Stimulated activated CD8-positive, alpha-beta memory T cell treated with anti-CD3 and anti-CD28 coated beads, Interleukin-7, amount 100 ng/mL, for 48 hours (primary cell): ENCODE results near the gene UBE2C.
"Not testable (repeated sequence)": the region's sequence is repeated elsewhere in the genome, so short reads cannot be mapped to it uniquely, and the experiment has no call there.

ENCODE experiments used
- DNase-seq, 2 donors: peaks; one replicate each; pipeline ENCODE4 v3.0.0-alpha.2; 2020; ENCODE audit warnings: low read depth in 1 of 2; ENCODE audit errors: extremely low read depth in 1 of 2

Gene UBE2C

GRCh38 chr20:45797510-45797909, 14.9 kb upstream of the UBE2C start:
- not testable (repeated sequence) for DNase-seq

DNA sequence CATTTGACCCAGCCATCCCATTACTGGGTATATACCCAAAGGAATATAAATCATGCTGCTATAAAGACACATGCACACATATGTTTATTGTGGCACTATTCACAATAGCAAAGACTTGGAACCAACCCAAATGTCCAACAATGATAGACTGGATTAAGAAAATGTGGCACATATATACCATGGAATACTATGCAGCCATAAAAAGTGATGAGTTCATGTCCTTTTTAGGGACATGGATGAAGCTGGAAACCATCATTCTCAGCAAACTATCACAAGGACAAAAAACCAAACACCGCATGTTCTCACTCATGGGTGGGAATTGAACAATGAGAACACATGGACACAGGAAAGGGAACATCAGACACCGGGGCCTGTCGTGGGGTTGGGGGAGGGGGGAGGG, 14.5 kb upstream of the UBE2C start:
- DNase-seq, result not testable (repeated sequence)

GRCh38 chr20:45798935-45799642, 13.4 kb upstream of the UBE2C start:
- no peak for DNase-seq

DNA sequence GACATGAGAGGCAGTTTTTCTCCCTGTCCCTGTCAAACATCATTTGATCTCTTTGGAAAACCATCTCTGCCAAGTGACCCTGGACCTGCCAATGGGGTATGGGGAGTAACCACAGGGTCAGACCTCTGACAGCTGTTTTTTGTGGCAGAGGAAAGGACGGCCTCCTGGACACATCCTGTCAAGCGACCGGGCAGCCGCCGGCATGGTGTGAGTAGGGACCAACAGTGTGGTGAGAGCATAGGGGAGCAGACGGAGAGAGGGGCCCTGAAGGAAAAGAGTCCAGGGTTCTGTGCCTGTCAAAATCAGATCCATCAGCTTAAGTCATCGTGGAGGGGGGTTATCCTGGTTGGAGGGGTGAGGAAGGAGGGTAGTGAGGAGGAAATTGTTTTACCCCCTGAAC, 10.6 kb upstream of the UBE2C start:
- no peak for DNase-seq

DNA sequence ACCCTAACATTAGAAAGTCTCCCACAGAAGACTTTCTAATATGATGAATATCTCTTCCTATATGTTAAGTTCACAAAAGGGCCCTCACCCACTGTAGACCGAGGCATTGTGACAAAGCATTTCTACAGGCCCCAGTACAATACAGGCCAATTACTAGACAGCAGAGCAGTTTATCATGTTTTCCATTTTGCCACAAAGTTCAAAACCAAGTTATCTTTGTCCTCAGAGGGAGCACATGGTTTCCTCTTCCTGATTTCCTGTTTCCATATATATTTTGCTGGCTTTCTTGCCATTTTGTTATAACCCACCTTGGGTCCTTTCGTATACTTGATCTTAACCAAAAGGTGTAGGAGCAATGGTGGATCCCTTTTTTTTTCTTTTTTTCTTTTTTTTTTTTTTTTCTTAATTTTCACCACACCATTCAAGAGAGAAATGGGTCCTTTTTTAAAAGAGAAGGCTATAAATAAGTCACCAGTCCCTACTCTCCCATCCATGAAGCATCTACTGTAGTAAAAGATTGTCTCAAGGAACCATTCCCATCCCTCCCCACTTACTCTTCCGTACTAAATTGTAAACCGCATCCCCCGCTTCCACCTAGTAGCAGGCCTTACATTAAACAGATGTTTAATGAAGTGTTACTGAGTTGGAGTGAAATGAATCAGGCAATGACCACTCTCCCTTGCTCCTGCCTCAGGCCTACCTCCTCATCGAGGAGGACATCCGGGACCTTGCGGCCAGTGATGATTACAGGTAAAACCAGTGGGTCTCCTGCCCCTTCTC, 2.1 kb upstream of the UBE2C start:
- no peak for DNase-seq

DNA sequence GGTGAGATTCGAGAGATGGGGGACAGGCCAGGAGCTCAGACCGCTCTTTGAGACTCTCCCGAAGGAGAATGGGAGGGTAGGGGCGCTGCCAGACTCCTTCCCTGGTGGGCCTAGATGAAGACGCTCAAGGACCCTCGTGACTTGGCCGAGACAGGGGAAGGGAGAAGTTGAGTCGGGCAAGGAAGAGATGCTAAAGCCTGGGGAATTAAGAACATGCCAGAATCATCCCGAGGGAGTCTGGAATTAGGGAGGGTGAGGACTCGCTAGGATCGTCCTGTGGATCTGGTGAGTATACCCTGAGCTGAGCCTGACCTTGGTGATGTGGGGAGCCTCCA, 529 bp downstream of the UBE2C start:
- no peak for DNase-seq

DNA sequence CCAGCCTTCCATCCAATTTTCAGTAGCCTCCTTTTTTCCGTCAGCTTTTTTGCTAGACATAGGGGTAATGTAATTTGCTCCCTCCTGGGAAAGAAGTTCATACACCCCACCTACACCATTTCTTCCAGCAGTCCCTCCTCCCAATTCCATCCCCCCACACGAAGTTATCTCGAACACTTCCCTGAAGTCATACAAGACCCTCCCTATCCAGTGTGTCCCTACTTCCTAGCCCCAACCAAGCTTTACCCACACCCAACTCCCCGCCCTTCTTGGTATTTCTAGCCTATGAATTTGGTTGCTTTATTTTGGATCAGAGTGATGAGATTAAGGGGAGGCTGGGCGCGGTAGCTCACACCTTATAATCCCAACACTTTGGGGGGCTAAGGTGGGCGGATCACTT, 1.0 kb downstream of the UBE2C start:
- DNase-seq, result no peak

DNA sequence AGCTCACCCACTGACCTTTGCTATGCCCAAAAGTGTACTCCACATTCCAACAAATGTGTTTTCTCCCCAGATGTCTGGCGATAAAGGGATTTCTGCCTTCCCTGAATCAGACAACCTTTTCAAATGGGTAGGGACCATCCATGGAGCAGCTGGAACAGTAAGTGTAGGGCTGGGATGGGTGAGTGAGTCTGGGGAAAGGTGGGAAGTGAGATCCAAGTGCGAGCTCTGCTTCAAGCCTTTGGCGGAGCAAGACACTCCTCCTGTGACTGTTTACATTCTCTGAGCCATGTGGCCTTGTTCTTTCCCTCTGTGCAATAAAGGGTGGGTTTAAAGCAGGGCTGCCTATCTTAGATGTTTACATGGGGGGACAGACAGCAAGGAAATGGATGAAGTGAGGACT, 1.9 kb downstream of the UBE2C start:
- no peak for DNase-seq

GRCh38 chr20:45816951-45817350, 4.5 kb downstream of the UBE2C start:
- no peak for DNase-seq

GRCh38 chr20:45817376-45818194, 5.1 kb downstream of the UBE2C start:
- no peak for DNase-seq

- no peak for DNase-seq
Observed at GRCh38 chr20:45818239-45818638, 5.8 kb downstream of the UBE2C start.

- DNase-seq, result no peak
Observed at GRCh38 chr20:45819466-45819865, 7.0 kb downstream of the UBE2C start.

- DNase-seq, result no peak
Observed at GRCh38 chr20:45821947-45822346, 9.5 kb downstream of the UBE2C start.

DNA sequence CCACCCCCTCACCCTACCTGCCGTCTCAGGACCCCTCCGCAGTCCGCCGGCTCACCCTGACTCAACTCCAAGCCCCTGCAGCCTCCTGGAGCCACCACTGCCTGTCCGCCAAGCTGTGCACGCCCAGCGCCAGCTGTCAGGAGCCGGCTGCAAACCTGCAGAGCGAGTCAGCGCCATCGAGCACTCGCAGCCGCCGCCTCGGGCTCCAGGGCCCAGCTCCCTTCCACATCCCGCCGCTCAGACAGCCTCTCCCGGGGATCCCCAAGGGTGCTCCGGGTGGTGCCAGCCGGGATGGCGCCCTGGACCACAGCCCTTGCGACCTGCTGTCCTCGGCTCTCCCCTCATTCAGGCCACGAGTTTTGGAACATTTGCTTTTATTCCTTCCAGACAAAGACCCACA, 10.4 kb downstream of the UBE2C start:
- DNase-seq, result no peak

- peak in 1 of 2 donors; percentile 16 for DNase-seq
Observed at GRCh38 chr20:45823949-45824835, 11.7 kb downstream of the UBE2C start.

DNA sequence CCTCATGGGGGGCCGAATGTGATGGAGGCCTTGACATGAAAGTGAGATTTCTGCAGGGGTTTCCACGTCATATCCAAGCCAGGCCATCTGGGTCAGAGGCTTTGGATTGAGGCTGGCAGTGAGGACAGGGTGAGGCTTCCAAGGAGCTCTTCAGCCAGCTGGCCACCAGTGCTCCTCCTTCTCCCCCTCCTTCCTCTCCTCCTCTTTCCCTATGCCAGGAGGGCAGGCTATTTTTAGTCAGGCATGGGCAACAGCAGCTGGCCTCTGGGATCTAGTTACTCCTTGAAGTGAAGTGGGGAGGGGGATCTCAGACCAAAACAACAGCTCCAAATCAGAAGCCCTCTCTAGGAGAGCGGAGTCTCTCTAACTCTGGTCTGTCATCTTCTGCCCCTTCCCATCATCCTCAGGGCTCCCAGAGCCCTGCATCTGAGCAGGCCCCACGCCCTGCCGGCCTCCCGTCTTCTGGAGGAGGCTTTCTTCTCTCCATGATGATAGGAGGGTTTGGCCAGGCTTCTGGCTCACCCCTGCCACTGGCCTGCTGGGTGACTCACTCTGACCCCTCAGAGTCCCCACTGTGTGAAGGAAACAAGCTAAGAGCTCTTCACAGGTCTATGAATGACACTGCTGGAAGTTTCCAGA, 14.1 kb downstream of the UBE2C start:
- DNase-seq, result no peak

DNA sequence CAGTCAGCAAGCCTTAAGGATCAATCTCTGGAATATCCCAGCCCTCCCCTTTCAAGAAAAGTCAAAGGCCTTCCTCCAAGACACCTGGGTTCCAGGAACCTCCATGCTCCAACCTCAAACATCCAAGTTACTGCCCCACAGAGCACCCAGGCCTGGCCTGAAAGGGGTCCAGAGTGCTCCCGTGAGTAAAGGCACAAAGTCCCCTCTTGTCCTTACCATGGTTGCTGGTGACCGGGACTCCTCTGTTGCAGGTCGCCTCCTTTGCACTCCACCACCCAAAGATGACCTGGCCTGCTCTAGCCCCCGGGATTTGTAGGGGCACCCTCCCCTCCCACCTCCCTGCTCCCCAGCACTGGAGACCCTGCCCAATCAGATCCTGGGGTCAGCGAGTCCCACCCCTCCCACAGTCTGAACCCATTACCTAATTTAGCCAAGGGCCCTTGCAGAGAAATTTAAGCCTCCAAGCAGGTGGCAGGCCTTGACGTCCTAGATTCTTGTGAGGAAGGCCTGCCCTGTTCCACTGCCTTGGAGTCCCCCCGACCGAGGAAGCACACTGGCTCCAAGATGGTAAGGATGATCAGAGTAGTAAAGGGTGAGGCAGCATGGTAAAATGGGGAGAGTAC, 14.7 kb downstream of the UBE2C start, which contains the start of gene TNNC2:
Gene TNNC2, minus strand, starts transcription at position 283 of the 623 bp plus-strand sequence. Its CDS starts 64 bp downstream, at position 219.
- DNase-seq, result no peak

DNA sequence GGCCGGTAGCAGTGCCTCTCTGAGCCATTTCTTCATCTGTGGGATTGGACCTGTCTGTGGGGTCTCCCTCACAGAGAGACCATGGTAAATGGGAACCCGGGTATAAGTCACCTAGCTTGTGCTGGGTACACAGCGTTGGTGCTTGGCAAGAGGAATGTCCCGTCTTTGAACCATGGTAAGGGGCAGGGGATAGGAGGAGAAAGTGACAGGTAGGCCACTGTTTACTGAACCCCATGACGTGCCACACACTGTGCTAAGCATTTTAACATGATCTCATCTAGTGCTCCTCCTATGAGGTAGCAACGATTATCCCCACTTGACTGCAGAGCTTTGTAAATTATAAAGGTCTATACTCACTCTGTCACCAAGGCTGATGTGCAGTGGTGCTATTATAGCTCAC, 15.3 kb downstream of the UBE2C start:
- no peak for DNase-seq

DNA sequence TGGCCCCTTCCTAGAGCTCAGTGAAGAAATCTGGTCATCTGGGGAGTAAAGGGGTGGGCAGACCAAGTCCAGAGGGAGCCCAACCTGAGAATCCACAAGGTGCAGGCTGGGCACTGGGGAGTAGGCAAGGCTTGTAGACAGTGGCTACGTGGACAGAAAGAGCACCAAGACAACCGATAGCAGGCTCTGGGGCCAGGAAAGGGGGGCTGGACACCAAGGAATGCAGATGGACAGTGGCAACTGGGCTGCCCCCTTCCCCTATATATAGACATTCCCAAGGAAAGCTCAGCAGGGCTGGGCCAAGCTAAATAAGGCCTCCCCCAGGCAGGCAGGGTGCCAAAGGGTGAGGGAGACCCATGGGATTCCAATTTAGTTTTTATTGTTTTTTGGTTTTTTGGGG, 16.1 kb downstream of the UBE2C start:
- no peak for DNase-seq

GRCh38 chr20:45829673-45830106, 17.2 kb downstream of the UBE2C start:
- not testable (repeated sequence) for DNase-seq
